ENCODE measurements around the gene GJB4.

GJB4 gene

GRCh38 chr1:34779962-34780361 lies 20.4 kb downstream of the GJB4 start:
- no peak for DNase-seq

DNA sequence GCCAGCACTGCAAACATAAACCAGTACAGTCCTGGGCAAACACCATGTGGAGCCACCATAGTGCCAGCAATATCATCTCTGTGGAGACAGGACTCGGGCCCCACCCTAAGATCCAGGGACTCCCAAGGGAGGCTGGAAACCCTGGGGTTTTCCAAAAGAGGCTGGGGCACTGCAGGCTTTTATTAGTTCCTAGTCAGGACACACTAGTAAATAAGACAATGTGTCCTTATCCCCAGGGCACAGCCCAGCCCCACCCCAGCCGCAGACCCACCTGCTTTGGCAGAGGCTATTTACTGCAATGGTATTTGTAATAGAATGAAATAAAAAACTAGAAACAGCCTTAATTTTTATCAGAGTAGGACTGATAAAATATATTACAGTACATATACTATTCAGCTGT lies 21.0 kb downstream of the GJB4 start:
- DNase-seq, result no peak

DNA sequence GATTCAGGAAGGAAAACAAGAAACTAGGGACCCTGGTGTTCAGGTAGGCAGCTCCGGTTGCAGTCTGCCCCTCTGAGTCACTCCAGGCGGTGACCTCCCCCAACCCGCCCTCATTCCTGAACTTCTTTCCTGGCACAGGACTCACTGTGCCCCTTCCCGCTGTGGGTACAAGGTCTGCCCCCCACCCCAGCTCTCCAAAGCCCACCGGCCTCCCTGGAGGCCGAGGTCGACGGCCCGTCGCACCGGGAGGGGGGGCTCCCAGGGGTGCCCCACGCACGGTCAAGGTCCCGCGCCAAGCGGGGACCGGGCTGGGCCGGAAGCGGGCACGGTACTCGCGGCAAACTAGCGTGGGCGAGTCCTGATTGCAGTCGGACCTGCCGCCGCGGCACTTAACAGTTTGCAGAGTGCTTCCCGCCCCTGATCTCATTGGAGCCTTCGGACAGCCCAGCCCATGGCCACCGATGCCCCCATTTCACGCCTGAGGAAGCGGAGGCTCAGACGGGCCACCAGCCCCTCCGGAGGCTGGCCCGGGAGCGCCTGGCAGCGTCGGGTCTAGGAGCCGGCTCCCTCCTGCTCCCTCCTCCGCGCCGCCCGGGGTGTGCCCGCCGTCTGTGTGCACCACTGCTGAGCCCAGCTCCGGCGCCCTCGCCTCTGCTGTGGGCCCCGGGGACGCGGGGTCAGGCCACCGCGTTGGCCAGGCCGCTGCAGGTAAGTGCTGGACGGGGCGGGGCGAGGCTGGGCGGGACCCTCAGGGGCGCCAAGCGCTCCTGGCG lies 21.7 kb downstream of the GJB4 start, which contains the start of gene GJB3:
Gene GJB3, plus strand, starts transcription at position 144 of the 773 bp plus-strand sequence. CDS start 3,549 bp downstream, outside the sequence.
- DNase-seq, result no peak

DNA sequence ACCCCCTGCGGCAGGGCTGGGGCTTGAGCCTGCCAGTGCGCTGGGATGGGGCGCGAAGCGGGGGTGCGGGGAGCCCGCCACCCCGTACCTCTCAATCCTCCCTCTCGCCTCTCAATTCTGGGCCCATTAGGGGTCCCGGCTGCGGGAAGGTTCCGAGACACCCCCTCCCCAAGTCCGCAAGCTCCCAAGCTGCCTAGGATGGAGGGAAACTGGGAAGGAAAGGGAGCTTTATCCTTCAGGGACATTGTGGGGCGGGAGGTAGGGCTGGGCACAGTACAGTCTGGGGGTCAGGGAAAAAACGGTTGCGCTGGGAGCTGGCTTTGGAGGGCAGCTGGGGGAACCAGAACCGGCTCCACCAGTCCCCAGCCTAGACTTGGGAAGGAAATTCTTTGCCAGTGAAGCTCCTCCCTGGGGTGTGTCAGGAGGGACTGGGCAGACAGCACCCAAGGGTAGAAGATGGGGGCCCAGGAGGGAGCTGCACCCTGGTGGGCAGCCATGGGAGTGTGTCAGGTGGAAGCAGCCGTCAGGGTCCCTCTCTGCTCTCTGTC lies 22.4 kb downstream of the GJB4 start:
- DNase-seq, result no peak

GRCh38 chr1:34784751-34785221 lies 25.2 kb downstream of the GJB4 start:
- DNase-seq, result no peak

DNA sequence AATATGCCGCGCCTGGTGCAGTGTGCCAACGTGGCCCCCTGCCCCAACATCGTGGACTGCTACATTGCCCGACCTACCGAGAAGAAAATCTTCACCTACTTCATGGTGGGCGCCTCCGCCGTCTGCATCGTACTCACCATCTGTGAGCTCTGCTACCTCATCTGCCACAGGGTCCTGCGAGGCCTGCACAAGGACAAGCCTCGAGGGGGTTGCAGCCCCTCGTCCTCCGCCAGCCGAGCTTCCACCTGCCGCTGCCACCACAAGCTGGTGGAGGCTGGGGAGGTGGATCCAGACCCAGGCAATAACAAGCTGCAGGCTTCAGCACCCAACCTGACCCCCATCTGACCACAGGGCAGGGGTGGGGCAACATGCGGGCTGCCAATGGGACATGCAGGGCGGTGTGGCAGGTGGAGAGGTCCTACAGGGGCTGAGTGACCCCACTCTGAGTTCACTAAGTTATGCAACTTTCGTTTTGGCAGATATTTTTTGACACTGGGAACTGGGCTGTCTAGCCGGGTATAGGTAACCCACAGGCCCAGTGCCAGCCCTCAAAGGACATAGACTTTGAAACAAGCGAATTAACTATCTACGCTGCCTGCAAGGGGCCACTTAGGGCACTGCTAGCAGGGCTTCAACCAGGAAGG lies 25.8 kb downstream of the GJB4 start:
- no peak for DNase-seq

DNA sequence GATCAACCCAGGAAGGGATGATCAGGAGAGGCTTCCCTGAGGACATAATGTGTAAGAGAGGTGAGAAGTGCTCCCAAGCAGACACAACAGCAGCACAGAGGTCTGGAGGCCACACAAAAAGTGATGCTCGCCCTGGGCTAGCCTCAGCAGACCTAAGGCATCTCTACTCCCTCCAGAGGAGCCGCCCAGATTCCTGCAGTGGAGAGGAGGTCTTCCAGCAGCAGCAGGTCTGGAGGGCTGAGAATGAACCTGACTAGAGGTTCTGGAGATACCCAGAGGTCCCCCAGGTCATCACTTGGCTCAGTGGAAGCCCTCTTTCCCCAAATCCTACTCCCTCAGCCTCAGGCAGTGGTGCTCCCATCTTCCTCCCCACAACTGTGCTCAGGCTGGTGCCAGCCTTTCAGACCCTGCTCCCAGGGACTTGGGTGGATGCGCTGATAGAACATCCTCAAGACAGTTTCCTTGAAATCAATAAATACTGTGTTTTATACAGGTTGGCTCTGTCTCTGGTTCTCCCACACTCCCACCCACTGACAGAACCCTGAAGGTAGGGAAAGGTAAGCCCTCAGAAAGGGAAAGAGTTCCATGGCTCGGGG lies 26.4 kb downstream of the GJB4 start:
- DNase-seq, result no peak

DNA sequence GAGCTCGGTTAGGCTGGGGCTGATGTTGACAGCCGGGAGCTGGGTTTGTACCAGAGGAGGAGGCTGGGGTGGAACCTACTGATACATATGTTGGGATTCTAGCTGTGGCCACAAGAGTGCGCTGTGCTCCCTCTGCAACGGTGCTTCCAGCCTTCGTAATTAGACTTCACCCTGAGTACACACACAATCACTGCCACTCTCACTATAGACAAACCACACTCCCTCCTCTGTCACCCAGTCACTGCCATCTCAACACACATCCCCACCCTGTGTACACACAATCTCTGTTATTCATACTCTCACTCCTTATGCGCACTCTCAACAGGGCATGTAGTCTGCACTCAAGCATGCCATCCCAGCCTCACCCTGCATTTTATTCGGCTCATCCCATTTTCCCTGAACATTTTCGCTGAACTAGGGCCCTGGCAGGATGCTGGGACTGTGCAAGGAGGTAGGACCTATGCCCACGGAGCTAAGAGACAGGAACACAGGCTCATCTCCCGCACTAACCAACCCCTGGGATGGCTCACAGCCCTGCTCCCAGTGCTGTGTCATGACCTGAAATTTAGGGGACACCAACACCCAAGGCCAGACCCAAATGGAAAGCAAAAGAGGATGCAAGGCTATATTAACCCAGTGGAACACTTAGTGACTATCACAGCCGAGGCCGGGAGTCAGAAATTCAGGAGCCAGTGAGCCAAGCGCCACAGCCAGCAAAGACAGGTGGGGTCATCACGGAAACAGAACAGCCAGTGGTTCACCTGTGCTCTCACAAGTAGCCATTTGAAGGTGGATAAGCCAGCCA lies 27.2 kb downstream of the GJB4 start:
- peak; percentile 43 for DNase-seq

GRCh38 chr1:34787461-34788420 lies 28.2 kb downstream of the GJB4 start:
- DNase-seq, result no peak

DNA sequence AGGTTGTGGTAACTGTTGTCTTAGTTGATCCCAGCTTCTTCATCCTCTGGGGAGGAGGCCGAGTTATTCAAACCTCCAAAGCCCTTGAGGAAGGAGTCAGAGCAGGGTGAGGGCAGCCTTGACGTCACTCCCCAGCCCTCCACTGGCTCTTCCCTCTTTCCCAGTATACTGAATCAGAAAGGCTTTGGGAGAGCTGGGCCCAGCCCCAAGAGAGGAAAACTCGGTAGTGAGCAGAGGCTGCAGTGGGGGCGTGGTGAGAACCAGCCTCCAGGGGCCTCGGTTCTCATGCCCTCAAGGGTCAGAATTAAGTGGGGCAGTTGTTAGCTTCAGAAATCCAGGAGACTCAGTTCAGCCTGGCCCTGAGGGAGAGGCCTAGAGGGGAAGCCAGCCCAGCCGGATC lies 31.4 kb downstream of the GJB4 start:
- no peak for DNase-seq

- no peak for DNase-seq
Observed at GRCh38 chr1:34792424-34792823, 32.9 kb downstream of the GJB4 start.

DNA sequence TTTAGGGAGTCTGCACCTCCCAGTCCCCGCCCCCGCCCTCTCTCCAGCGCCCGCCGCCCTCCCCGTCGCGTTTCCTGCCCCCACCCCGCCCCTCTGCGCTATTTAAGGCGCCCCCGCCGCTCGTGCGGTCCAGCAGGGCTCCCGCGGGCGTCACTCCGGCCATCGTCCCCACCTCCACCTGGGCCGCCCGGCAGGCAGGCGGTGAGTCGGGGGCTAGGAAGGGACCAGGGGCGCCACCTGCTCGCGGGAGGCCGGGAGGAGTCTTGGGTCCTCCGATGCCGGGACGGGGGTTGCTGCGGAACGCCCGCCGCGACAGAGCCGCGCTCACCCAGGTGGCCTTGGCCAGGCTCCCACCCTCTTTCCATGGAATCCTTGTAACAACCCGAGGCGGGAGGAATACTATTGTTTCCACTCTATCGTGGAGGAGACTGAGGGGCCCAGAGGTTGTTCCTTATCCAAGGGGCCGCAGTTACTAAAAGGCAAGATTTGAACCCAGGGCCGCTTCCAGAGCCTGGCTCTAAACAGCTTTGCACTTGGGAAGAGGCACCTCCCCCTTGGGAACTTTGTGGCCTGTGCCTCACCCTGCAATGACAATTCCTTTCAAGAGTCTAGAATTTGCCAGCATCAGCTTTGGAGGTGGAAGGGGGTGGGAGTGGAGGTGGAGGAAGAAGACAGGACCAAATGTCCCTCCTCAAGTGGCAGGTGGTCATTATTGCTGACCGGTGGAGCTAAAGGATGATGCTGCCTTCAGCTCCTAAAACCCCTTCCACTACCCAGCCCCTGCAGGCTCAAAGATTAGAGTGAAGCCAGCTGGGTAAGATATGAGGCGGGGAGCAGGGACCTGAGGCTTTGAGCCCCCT lies 33.6 kb downstream of the GJB4 start, which contains the start of gene GJA4:
Gene GJA4, plus strand, starts transcription at position 132 of the 860 bp plus-strand sequence. CDS start 1,215 bp downstream, outside the sequence.
- DNase-seq, result no peak

DNA sequence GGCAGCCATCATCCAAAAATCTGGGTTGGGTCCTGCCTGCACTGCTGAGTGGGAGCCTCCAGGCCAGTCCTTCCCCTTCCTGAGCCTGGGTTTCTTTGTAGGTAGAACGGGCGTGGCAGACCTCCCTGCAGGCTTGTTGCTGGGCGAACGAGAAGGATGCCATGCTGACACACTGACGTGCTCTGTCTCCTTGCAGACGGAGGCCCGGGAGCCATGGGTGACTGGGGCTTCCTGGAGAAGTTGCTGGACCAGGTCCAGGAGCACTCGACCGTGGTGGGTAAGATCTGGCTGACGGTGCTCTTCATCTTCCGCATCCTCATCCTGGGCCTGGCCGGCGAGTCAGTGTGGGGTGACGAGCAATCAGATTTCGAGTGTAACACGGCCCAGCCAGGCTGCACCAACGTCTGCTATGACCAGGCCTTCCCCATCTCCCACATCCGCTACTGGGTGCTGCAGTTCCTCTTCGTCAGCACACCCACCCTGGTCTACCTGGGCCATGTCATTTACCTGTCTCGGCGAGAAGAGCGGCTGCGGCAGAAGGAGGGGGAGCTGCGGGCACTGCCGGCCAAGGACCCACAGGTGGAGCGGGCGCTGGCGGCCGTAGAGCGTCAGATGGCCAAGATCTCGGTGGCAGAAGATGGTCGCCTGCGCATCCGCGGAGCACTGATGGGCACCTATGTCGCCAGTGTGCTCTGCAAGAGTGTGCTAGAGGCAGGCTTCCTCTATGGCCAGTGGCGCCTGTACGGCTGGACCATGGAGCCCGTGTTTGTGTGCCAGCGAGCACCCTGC lies 34.7 kb downstream of the GJB4 start:
- DNase-seq, result no peak

DNA sequence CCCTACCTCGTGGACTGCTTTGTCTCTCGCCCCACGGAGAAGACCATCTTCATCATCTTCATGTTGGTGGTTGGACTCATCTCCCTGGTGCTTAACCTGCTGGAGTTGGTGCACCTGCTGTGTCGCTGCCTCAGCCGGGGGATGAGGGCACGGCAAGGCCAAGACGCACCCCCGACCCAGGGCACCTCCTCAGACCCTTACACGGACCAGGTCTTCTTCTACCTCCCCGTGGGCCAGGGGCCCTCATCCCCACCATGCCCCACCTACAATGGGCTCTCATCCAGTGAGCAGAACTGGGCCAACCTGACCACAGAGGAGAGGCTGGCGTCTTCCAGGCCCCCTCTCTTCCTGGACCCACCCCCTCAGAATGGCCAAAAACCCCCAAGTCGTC lies 35.2 kb downstream of the GJB4 start:
- no peak for DNase-seq

DNA sequence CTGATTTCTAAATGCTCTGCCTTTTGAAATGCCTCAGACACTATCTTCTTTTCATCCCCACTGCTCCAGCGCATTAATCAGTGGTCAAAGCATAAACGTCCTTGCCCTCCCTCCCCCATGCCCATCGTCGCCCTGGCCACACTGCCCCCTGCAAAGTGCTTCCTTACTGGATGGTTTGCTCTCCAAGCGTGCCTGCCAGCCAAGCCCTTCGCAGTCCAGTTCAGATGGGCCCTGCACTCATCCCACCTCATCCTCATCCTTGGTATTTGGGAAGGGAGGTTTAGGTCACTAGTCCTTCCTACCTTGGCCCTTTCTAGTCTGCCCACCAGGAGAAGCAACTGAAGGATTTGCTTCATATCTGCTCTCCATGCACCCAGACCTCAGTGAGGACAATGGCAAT lies 36.4 kb downstream of the GJB4 start:
- DNase-seq, result no peak

DNA sequence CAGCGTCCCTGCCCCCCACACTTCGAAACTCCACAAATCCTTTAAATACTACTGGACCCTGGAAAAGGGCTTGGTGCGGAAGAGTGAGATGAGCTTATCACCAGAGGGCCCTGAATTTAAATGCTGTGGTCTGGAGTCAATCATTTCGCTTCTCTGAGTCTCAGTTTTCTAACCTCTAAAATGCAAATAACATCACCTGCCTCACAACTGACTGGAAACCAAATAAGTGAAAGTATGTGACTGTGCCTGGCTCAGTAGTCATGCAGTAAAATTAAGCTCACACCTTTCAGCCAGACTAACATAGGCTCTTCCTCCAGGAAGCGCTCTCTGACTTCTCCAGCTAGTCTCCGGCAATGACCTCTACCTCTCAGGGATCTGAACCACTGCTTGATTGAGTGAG lies 37.5 kb downstream of the GJB4 start:
- no peak for DNase-seq

DNA sequence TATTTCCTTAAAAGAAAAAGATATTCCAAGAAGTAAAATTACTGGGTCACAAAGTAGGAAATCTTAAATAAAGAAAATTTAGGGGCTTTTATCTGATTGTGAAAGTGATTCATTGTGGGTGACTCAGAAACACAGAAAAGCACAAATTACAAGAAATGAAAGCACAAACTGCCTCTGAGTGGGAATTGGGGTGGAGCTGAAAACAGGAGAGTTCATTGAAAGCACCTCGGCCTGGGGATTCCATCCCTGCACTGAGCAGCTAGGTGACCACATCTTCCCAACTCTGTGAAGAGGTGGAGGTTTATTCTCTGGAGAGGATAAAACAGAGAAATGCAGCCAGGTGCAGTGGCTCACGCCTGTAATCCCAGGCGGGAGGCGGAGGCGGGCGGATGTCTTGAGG lies 40.7 kb downstream of the GJB4 start:
- DNase-seq, result no peak

GRCh38 chr1:34803770-34804169 lies 44.2 kb downstream of the GJB4 start:
- no peak for DNase-seq

DNA sequence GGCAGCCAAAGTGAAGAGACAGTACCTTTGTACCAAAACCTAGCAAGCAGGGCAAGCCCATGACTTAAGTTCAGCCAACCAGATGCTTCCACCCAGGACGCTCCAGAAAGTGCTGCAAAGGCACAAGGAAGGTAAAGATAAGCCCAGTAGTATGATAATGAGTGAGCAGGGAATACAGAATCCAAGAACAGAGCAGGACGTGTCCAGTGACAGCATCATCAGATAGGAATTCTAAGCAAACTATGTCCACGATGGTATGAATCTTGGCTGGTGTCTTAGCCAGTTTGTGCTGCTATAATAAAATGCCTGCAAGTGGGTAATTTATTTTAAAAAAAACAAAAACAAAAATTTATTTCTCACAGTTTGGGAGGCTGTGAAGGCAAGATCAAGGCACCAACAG lies 46.9 kb downstream of the GJB4 start:
- no peak for DNase-seq

Data from CD4-positive, alpha-beta T cell treated with Interferon gamma for 1 hour (primary cell).